GM12873 (cell line): ENCODE data around the gene SERPINE2.

ENCODE experiments used
- TF ChIP-seq, protein P1 (sequence below): IDR thresholded peaks from 2 replicates; pipeline ENCODE4 v1.5.1; 2012; ENCODE audit warnings: low read depth, mild to moderate bottlenecking, moderate library complexity, low read length, control low read depth; ENCODE audit not compliant: insufficient read depth; ENCODE audit errors: missing control alignments

SERPINE2 gene

DNA sequence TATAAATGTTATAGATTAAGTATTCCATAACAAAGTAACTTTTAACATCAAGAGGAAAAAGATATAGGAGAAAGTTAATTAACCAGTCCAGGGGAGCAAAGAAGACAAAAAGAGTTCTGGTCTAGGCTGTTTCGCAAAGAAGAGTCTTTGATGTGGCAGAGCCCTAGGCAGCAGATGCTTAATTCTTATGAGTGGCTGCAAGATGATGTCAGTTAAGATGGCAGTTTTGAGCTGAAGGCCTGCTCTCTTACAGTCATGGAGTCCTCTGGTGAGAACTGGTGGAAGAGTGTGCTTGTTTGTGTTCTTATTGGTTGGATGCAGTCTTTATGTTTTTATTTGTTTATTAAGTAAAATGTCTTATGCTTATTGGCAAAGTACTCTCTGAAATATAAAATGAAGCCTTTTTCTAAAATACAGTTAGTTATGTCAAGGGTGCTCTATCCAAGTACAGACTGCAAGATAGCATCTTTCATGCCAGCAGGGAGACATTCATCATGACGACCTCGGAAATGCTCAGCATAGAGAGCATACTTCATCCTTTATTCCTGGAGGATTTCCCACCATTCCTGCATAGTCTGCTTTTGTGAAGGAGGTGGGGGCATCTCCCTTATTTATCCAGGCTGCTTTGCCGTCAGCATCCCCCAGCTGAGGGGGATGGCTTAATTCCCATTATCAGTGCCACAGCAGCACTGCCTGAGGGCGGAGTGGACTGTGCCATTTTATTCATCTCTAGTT, 38.9 kb upstream of the SERPINE2 start:
- TF ChIP-seq, protein P1, sequence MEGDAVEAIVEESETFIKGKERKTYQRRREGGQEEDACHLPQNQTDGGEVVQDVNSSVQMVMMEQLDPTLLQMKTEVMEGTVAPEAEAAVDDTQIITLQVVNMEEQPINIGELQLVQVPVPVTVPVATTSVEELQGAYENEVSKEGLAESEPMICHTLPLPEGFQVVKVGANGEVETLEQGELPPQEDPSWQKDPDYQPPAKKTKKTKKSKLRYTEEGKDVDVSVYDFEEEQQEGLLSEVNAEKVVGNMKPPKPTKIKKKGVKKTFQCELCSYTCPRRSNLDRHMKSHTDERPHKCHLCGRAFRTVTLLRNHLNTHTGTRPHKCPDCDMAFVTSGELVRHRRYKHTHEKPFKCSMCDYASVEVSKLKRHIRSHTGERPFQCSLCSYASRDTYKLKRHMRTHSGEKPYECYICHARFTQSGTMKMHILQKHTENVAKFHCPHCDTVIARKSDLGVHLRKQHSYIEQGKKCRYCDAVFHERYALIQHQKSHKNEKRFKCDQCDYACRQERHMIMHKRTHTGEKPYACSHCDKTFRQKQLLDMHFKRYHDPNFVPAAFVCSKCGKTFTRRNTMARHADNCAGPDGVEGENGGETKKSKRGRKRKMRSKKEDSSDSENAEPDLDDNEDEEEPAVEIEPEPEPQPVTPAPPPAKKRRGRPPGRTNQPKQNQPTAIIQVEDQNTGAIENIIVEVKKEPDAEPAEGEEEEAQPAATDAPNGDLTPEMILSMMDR = no peak

DNA sequence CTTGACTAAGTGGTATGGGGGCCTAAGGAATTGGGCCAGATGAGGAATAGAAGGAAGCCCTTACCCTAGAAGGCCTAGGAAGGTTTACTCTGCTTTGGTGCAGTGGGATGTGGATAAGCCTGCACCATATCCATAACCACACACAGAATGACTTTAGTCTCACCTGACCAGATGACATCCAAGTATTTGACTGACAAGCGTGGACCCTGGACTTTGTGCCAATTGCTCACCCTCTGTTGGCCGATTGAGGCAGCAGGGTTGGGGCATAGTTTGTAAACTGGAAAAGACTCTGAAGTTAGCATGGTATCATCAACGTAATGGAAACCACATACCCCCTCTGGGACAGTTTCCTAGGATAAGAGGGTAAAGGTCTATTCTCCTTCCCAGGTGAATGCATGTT, 36.5 kb upstream of the SERPINE2 start:
- TF ChIP-seq, protein P1 = no peak

DNA sequence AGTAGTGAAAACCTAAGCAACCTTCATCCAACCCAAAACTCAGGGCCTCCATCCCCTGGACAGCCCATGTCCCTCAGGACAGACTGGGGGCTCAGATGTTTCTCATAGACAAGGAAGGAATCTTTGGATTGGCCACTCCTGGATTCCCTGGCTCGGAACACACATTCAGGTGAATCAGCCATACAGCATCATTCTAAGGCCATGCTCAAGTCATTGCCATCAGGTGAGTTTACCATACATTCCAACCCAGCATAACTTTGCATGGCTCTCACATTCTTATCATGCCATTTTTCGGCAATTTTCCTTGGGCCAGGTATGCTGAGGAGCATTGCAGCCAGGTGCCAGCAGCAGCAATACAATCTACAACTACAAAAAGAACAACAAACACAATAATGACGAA, 34.6 kb upstream of the SERPINE2 start:
- TF ChIP-seq, protein P1 = no peak

DNA sequence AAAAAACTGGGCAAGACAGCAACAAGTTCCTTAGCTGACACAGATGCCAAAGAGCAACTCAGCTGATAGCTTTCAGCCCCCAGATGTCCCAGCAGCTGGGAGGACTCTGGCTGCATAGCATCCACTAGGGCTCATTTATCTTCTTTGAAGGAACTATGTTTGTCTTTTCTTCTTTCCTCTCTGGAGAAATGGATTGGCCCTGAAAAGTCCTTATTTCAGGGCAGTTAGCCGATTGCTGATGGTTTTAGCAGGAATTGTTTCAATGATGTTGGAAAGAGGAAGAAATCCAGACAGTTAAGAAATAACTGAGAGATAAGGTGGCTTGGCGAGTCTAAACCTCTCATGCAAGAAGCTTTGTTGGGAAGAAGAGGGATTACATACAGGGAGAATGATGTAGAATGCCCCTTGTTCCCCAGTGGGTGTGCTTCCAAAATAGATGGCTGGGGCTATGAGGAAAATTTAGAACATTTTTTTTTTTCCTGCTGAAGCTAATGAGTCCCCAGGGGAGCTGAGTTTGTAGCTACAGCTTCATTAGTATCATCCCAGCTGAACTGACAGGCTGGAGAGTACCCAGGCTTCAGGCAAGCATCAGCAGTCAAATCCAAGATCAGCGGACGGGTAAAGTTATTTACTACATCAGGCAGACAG, 33.6 kb upstream of the SERPINE2 start:
- TF ChIP-seq, protein P1 = no peak

DNA sequence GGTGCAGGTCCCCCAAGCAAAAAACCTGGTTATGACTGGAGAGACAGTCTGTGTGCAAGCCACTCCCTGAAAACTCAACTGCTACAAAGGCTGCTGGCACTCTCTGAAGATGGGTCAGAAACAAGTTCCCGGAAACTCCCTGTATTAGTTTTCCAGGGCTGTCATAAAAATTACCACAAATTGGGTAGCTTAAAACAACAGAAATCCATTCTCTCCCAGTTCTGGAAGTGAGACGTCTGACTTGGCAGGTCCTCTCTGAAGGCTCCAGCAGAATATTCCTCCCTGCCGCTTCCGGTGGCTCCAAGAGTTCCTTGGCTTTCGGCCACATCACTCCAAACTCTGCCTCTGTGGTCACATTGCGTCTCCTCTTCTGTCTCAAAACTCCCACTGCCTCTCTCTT, 30.1 kb upstream of the SERPINE2 start:
- TF ChIP-seq, protein P1 = no peak

DNA sequence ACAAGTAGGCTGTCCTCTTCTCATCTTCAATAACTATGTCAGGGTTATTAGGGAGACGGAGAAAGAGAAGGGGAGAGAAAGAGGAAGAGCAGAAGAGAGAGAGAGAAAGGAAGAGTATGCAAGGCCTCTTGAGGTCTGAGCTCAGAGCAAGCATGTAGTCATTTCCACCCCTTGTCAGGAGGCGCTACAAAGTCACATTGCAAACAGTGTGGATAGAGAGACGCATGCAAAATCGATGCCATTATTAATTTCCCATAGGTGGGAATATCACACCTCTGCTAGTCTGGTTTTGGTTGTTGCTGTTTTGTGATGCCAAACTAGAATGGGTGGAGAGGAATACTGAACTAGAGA, 24.2 kb upstream of the SERPINE2 start:
- TF ChIP-seq, protein P1 = no peak

DNA sequence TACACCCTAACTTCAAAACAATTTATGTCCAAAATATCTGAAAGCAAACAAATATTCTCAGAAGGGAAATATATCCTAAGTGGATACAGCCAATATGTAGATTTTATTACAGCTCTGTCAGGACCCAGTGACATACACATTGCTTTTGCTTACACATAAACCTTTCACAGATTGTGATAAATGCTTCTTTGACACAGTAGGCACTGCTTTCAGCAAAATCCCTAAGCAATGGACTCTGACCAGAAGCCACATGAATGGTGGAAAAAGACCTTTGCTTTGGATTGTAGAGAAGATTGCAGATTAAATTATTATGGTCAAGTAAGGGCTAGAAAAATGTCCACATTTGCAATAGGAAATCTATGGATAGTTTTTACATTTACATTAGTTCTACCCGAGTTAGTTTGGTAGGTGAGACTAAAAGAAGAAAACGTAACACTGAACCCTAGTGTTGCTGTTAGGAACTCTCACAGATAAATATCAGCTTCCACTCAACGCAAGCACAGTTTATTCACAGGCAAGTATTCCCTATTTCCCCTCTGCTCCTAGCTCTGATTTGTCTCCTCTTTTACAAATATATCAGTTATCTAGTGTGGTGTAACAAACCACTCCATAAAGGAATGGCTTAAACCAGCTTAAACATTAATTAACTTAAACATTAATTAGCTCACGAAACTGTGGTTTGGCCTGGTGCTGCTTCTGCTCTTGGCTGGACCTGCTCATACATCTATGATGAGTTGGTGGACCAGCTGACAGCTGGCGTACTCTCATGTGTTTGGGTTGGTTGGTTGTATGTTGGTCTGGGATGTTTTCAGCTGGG, 23.6 kb upstream of the SERPINE2 start:
- TF ChIP-seq, protein P1 = no peak
